C4-2B (cell line): Measurements from ENCODE around the gene SYNPO2L.

Source experiments
- H3K27ac ChIP-seq: fragments of 450-650 bp; 2 replicates; pipeline ENCODE4 v1.5.1; 2017
- CTCF ChIP-seq: fragments of 450-650 bp; conservative IDR thresholded peaks from 2 replicates; pipeline ENCODE4 v1.5.1; 2017; ENCODE audit warnings: mild to moderate bottlenecking
- ZFX ChIP-seq: fragments of 450-650 bp; IDR thresholded peaks from 2 replicates; pipeline ENCODE4 v1.6.1; 2017

SYNPO2L gene

GRCh38 chr10:73655257-73655989 lies 406 bp downstream of the SYNPO2L start:
- TF ChIP-seq ZFX (no peak), CTCF (no peak)
- H3K27ac ChIP-seq, result no peak overlapping the region

- TF ChIP-seq ZFX (no peak), CTCF (no peak)
- H3K27ac ChIP-seq, result peak overlapping the region; percentile 11; the same call in 1 of the 2 replicates
Measured at GRCh38 chr10:73653701-73654100, 2.1 kb downstream of the SYNPO2L start.

- TF ChIP-seq CTCF (no peak), ZFX (no peak)
- peak overlapping the region; percentile 11 for H3K27ac ChIP-seq
Measured at GRCh38 chr10:73653195-73653594, 2.6 kb downstream of the SYNPO2L start.

- no peak for TF ChIP-seq CTCF
- TF ChIP-seq ZFX, result no peak
- no peak overlapping the region for H3K27ac ChIP-seq
Measured at GRCh38 chr10:73650537-73651331, 5.1 kb downstream of the SYNPO2L start.

- no peak overlapping the region for H3K27ac ChIP-seq
- TF ChIP-seq ZFX (no peak), CTCF (no peak)
Measured at GRCh38 chr10:73649876-73650536, 5.8 kb downstream of the SYNPO2L start.

GRCh38 chr10:73648975-73649829 lies 6.6 kb downstream of the SYNPO2L start:
- no peak overlapping the region for H3K27ac ChIP-seq
- TF ChIP-seq CTCF (no peak), ZFX (no peak)
